MCF 10A (cell line): ENCODE measurements around the gene MAD1L1. TPM values are rescaled to one million over a fixed set of nuclear protein-coding genes. Genes with fewer than 3 reads are reported as not detected.

Source experiments
- BruUV-seq: library from RNA; stranded (reverse); fragments of 400-500 nt; replicated peaks from 2 replicates; lab custom pipeline; 2021; lab: Mats Ljungman, UMichigan
- CTCF ChIA-PET: fragments of 300-600 bp; sonication (Branson Sonifier 250); formaldehyde crosslinking; extraction: SDS; loops from one replicate; lab custom pipeline; 2021; ENCODE audit warnings: antibody characterized with exemption, inconsistent platforms; lab: Yijun Ruan, JAX
- POLR2A ChIA-PET: fragments of 300-600, 350-650 bp; sonication (Branson Sonifier 250); formaldehyde crosslinking; extraction: SDS; loops from one replicate; lab custom pipeline; 2020; ENCODE audit warnings: antibody characterized with exemption, inconsistent platforms; lab: Yijun Ruan, JAX
- DNase-seq: peaks from one replicate; pipeline ENCODE4 v3.0.0-alpha.2; 2018; ENCODE audit not compliant: unreplicated experiment
- H3K27ac Mint-ChIP-seq: one replicate; pipeline ENCODE4 v1.8.0; 2022; ENCODE audit warnings: mild to moderate bottlenecking, low read depth, mixed read lengths; ENCODE audit not compliant: unreplicated experiment
- H3K27me3 Mint-ChIP-seq: one replicate; pipeline ENCODE4 v1.8.0; 2022; ENCODE audit warnings: mixed read lengths; ENCODE audit not compliant: insufficient read depth, unreplicated experiment
- H3K36me3 Mint-ChIP-seq: one replicate; pipeline ENCODE4 v1.8.0; 2022; ENCODE audit warnings: mild to moderate bottlenecking, moderate library complexity, mixed read lengths; ENCODE audit not compliant: insufficient read depth, unreplicated experiment
- H3K4me1 Mint-ChIP-seq: one replicate; pipeline ENCODE4 v1.8.0; 2022; ENCODE audit warnings: mixed read lengths; ENCODE audit not compliant: insufficient read depth, unreplicated experiment
- H3K4me3 Mint-ChIP-seq: one replicate; pipeline ENCODE4 v1.8.0; 2022; ENCODE audit warnings: mild to moderate bottlenecking, moderate library complexity, mixed read lengths; ENCODE audit not compliant: unreplicated experiment
- H3K9me3 Mint-ChIP-seq: one replicate; pipeline ENCODE4 v1.8.0; 2022; ENCODE audit warnings: mixed read lengths; ENCODE audit not compliant: unreplicated experiment
- CTCF ChIP-seq: fragments of 200-600 bp; IDR thresholded peaks from one replicate; pipeline ENCODE4 v1.8.0; 2022; ENCODE audit warnings: antibody characterized with exemption, mild to moderate bottlenecking; ENCODE audit not compliant: unreplicated experiment
- intact Hi-C: fragments of 100-400 bp; cut with micrococcal nuclease; formaldehyde crosslinking; loops from 2 replicates; pipeline ENCODE4 v1.14.1; 2022
- total RNA-seq: library from RNA; stranded (reverse); gene quantifications from 2 replicates; pipeline ENCODE4 v1.2.3, GENCODE V29; 2022

The MAD1L1 gene
- total RNA-seq, 1 experiment from 2014 or later: 25.2 TPM

DNA sequence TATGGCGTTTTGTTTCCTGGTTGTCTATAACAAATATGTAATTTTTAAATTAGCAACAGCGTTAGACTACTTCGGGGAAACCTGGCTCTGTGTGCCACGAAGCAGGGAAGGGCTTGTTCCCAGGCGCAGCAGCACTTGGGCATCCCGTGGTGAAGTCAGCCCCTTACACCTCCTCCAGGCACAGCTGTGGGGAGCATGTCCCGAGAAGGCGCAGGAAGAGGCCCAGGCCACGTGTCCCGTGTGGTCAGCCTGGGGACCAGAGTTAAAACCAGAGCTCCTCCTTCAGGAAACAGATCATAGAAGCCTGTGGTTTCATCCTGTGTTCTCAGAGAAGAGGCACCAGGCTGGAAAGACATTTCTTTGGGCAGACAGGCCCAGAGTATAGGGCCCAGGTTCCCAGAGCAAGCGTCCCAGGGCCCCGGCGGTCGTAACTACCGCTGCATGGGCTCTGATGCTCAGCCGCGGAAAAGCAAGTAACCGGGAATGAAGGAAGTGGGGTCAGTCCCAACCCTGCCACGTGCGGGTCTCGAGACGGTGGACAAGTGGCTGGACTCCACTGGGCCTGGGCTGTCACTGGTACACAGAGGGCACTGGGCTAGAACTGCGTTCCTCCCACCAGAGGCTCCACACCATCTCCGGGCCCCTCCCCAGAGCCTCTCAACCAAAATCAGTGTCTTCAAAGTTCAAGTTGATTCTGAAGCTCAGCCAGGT lies 16.4 kb upstream of the MAD1L1 start:
- no peak for TF ChIP-seq CTCF
- peaks cover 7% of the 10 kb centered on the region for H3K4me1 Mint-ChIP-seq
- no TSS peak for BruUV-seq
- POLR2A ChIA-PET: no interaction called here
- peak overlapping the region; percentile 59 for H3K27ac Mint-ChIP-seq
- no peaks in the 10 kb centered on the region for H3K9me3 Mint-ChIP-seq
- H3K36me3 Mint-ChIP-seq: peaks cover 7% of the 10 kb centered on the region
- intact Hi-C loops: no loop called here
- no peaks in the 10 kb centered on the region for H3K27me3 Mint-ChIP-seq
- H3K4me3 Mint-ChIP-seq: no peak overlapping the region
- CTCF ChIA-PET: interaction anchor here (0.5 to 1.7 kb wide), 4 partner anchors 16 to 604 kb away, joined by 3 to 6 read pairs (median 3); no protein-coding TSS in a partner anchor
- peak; percentile 76 for DNase-seq

DNA sequence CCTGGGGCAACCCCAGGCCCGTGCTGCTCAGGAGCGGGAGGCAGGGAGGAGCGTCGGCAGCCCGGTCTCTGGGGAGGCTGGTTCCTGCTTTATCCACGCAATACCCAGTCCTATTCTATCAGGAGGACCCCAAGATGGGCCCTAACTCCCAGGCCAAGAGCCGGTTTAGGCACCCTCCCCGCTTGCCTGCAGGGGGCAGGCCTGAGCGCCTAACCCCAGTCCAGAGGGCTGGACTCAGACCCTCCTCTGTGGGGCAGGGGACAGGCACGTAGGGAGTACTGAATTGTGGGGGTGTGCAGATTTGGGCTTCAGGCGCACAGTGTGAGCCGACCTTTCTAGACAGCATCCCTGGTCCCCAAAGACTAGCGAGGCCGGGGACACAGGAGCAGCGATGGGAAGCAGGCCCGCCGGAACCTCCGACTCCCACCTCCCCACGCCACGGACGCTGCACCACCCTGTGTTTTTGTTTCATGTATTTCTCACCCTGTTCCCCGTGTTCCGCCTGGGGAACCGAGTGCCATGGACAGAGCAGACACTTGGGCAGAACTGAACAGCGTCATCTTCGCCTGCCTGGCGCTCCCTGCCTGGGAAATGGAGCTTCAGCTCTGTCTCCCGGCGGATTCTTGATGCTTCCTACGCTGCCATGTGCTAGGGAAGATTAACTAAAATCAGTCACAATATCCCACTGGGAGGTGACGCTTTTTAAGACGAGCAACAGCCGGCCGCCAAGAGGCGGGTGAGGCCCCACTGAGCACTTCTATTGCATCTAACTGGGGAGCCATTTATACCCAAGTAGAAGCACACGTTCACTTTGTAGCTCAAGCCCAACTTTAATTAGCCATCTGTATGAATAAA lies 14.6 kb upstream of the MAD1L1 start:
- intact Hi-C loops: loop anchor here (1.0 kb wide), 1 partner anchor 101 kb away; no protein-coding TSS in a partner anchor
- DNase-seq: no peak
- ChIA-PET CTCF (interaction anchor here (0.5 to 1.7 kb wide), 9 partner anchors 12 to 1326 kb away, joined by 3 to 6 read pairs (median 3); no protein-coding TSS in a partner anchor), POLR2A (no interaction called here)
- no TSS peak for BruUV-seq
- Mint-ChIP-seq H3K9me3 (no peaks in the 10 kb centered on the region), H3K27ac (no peak overlapping the region), H3K4me3 (no peak overlapping the region), H3K4me1 (peaks cover 7% of the 10 kb centered on the region), H3K27me3 (no peaks in the 10 kb centered on the region), H3K36me3 (peaks cover 7% of the 10 kb centered on the region)
- peak; percentile 79 for TF ChIP-seq CTCF

- CTCF ChIA-PET: interaction anchor here (2.4 kb wide), 1 partner anchor 102 kb away, joined by 8 read pairs; no protein-coding TSS in a partner anchor
- no TSS peak for BruUV-seq
- POLR2A ChIA-PET: no interaction called here
- TF ChIP-seq CTCF: no peak
- Mint-ChIP-seq H3K27me3 (no peaks in the 10 kb centered on the region), H3K4me3 (no peak overlapping the region), H3K36me3 (peaks cover 7% of the 10 kb centered on the region), H3K27ac (peak overlapping the region; percentile 41), H3K4me1 (peaks cover 7% of the 10 kb centered on the region), H3K9me3 (no peaks in the 10 kb centered on the region)
- intact Hi-C loops: no loop called here
- DNase-seq: no peak
Measured at GRCh38 chr7:2245883-2246675, 13.3 kb upstream of the MAD1L1 start.
